Raji (cell line): ENCODE data around the gene ZNRF3.

ENCODE experiments used
- POLR2A ChIP-seq: IDR thresholded peaks from 2 replicates; pipeline ENCODE4 v1.6.1; 2011; ENCODE audit warnings: low read depth, low read length, control low read depth; ENCODE audit not compliant: insufficient read depth

Gene ZNRF3

DNA sequence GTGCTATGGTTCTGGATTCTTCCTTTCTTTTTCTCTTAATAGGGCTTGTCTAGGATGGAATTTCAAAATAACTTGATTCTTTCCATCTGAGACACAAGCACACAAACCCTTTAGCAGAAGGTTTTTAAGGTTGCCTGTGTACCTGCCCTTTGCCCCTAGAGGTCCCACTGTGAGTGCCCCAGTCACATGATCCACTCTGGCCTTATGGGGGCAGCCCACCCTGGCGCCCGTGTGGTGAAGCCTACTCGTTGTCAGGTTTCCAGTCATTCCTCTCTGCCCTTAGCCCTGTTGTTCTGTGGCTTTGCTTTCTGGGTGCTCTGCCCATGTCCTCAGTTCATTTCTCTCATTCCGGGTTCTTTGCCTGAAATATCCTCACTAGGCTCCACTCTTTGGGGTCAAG is 51.8 kb downstream of the ZNRF3 start:
- TF ChIP-seq POLR2A, result no peak

DNA sequence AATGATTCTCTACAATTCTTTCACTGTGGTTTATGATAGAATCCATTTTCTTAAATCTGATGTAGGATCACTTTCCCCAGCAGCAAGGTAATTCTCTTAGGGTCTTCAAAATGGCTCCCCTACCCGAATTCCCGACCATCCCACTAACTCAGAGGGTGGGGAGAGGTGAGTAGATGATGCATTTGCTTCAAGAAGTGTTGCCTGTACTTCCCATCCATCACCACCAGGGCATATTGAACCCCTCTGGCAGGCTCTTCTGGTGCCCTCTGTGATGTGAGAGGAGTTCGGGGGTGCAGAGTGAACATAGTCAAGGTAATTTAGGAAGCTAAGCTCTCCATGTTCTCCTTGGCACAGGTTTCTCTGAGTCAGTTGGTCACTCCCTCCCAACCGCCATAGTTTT is 52.3 kb downstream of the ZNRF3 start:
- no peak for TF ChIP-seq POLR2A

DNA sequence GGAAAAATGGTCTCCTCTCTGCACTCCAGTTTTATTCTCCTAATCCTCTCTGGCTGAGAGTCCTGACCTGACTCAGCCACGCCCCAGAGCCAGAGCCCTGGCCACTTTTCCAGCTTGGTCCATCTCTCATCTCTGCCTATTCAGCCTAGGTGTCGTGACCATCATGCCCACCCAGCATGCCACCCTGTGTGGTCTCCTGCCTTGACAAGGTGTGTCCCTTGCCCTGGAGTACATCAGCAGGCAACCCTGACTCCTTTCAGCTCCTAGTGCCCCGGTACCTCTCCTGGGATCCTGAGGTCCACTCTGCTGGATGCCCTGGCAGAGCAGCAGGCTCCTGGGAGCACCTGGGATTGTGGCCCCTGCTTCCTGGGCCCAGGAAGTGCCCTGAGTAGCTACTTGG is 52.8 kb downstream of the ZNRF3 start:
- no peak for TF ChIP-seq POLR2A

DNA sequence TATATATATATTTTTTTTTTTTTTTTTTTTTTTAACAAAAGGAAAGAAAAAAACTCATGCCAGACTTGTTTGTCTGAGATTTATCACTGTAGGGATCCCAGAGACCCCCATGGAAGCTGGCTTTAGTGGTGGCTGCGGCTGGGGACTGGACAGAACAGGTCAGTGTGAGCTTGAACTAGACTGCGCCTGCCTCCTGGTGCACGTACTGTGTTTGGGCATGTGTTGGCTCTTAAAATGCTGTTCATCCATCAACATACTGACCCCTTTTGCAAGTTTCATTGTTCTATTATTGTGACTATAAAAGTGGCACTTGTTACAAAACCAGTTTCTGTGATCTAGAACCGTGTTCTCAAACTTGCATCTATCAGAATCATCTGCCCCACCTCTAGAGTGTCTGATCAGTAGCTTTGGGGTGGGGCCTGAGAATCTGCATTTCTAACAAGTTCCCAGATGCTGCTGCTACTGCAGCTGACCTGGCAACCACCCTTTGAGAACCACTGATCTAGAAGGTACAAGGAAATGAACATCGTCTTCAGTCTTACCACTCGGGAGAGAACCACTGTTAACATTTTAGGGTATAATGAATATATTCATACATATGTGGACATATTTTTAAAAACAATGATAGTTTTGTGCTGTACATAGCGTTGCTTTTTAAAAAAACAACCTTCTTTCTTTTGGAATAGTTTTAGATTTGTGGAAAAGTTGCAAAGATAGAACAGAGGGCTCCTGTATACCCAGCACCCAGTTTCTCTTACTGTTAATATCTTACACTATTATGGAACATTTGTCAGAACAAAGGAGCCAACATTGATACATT is 54.0 kb downstream of the ZNRF3 start:
- no peak for TF ChIP-seq POLR2A

DNA sequence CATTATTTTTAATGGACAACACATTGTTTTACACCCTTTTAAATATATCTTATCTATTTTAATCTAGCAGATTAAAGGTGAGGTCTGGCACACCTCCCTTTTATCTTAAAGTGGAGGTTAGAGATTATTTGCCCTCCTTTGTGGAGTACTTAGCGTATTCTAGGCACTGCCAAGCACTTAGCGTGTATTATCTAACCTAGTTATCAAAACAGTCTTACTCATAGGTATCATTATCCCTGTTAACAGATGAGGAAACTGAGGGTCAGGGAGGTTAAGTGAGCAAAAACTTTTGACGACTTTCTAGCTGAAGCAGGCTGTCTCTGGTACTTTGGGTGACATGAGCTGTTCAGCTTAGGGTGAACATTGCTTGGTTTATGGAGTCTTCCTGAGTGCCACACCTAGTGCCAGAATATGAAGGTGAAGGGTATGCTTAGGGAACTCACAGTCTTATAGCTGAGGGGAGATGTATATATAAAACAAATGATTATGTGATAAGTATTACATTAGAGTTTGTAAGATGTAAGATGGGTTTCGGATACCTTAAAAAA is 55.0 kb downstream of the ZNRF3 start:
- no peak for TF ChIP-seq POLR2A

DNA sequence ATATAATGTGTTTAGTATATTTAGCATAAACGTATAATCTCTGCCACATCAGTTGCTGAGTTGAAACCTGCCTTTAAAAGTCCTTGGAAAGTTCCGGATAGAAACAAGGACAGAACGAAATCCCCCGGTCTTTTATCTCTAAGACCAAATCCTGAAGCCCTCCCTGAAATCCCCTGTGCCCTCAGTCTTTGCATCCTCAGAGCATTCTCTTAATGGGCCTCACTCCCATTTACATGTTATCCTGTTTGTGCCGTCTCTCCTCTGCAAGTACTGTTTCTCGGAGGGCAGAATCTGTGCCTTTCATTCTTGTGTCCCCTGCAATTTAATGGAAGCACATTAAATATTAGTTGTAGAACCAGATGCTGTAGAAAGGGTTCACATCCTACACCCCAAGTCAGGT is 56.0 kb downstream of the ZNRF3 start:
- TF ChIP-seq POLR2A, result no peak

DNA sequence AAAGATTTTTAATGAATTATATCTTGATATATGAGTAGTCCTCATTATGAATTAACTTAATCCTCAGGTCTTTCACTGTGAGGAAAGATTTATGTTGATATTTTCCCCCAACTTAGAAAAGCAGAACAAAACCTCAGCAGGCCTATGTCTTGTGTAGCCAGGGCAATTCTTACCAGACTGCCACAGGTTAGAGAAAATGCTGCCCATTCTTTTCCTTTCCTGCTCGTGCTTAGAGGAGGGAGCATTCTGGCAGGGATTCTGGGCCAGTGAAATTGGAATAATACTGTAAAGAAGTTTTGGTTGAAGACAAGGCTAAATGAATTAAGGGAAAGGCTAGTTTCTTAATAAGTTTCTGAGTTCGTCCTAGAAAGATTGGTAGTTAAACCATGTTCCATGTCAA is 56.6 kb downstream of the ZNRF3 start:
- no peak for TF ChIP-seq POLR2A

DNA sequence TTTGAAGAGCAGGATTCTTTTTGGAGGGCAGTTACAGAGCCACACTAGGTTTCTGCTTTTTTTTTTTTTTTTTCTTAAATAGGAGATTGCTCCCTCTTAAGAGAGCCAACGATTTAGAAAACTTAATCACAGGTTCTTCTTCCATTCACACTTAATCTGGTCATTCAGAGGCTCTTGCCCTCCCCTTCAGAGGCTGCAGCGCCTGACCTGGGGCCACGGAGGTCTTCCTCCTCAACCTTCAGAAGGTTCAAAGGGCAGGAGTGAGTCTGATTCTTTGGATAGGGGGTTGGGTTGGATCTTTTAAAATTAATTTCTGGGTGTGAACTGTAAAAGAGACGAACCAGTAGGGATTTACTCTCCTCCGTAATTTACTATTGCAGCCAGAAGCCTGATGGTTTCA is 57.1 kb downstream of the ZNRF3 start:
- no peak for TF ChIP-seq POLR2A

DNA sequence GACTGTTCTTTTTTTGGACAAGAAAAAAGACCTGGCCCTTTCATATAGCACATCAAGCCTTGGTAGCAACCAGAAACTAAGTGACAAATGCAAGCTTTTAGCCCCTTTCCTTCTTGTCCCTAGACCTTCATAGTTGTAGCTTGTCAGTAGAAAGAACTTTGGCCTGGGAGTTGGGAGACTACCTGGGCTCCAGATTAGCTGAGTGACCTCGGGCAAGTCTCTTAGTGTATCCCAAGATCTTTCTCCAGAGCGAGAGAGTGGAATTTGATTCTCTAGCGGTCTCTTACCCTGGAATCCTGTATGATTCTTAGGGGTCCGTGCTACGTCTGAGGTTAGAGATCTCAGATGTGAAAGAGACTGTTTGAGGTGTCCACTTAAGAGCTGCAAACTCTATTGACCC is 59.0 kb downstream of the ZNRF3 start:
- TF ChIP-seq POLR2A, result no peak

DNA sequence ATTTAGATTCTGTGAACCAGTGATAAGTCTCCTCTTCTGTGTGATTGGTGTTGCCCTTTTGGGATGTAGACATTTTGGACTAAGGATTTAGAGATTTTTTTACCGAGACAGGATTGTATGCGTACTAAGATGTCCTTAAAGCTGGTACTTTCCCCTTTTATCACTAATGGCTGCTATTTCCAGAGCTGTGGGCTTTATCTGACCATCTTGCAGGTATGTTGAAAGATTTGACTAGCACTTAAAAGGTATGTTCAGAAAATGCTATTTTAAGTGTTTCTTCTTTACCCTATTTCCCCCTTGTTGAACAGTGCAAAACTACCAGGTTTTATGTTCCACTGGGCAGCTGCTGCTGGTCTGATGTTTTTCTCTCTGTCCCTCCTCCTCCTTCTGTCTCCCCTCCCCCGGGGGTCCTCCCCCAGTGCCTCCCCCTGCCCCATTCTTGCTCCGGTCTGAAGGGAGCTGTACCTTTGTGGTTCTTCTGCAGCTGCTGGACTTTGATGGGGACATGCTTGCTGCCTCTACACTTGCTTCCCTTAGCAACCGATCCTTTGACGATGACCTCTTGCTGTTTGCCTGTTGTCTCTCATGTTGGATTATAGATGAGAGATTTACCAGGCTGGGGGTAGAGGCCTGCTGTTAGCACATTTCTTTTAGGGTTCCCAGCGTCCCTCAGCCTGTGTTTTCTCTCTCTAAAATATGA is 59.6 kb downstream of the ZNRF3 start:
- no peak for TF ChIP-seq POLR2A

DNA sequence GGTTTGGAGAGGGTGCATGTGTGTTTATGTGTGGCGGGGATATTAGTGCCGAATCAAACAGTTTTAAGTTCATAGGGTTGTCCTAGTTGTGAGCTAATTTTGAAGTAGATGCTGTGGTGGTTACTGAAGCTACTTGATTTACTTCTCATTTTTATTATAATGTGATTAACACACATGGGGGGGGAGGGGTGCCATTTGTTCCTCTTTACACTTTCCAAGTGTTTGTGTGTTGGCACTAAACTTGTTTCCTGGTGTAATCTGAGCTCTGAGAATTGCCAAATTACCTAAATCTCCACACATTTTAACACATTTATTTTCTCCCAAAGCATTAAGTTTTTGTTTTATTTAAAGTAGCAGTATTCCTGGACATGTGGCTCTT is 60.1 kb downstream of the ZNRF3 start:
- no peak for TF ChIP-seq POLR2A

DNA sequence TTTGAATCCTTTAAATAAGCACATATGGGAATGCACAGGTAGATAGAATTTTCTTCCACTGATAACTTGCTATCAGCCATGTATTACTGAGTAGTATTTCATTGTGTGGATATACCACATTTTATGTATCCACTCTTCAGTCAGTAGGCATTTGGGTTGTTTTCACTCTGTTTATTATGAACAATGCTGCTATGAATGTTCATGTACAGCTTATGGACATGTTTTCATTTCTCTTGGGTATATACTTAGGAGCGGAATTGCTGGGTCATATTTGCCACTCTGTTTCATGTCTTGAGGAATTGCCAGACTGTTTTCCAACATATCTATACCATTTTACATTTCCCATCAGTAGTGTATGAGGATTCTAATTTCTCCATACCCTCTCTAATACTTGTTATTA is 63.8 kb downstream of the ZNRF3 start:
- no peak for TF ChIP-seq POLR2A

DNA sequence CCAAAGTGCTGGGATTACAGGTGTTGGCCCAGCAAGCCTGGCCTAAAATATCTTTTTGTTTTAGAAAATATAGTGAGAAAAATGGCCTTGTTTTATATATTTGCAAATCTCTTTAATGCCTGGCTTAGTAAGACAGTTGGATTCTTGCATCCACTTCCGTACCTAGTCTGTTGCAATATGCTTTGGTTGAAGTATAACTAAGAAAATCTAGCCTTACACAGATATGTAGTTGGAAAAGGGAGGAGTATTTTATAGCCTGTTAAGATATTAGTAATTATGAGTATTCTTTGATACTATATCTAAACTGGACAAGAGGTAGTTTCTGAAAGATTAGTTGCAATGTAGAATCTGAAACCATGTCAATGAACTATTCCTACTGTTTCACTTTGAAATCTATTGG is 65.1 kb downstream of the ZNRF3 start:
- TF ChIP-seq POLR2A, result no peak

DNA sequence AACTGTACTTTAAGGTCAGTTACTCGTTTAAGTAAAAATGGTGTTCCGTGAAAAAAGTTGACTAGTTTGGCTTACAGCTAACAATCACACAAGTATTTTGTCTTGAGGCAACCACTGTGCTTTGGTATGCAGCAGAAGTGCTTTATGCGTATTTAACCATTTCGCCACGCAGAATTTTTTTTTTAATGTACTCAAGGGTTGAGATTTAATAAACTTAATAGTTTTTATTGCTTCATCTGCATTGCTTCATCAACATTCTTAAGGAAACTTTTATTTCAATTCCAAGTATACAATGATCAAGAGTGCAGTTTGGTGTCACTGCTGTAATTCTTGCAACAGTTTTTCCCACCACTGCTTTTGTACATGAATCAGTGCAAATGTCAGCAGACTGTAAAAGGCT is 66.4 kb downstream of the ZNRF3 start:
- TF ChIP-seq POLR2A, result no peak

DNA sequence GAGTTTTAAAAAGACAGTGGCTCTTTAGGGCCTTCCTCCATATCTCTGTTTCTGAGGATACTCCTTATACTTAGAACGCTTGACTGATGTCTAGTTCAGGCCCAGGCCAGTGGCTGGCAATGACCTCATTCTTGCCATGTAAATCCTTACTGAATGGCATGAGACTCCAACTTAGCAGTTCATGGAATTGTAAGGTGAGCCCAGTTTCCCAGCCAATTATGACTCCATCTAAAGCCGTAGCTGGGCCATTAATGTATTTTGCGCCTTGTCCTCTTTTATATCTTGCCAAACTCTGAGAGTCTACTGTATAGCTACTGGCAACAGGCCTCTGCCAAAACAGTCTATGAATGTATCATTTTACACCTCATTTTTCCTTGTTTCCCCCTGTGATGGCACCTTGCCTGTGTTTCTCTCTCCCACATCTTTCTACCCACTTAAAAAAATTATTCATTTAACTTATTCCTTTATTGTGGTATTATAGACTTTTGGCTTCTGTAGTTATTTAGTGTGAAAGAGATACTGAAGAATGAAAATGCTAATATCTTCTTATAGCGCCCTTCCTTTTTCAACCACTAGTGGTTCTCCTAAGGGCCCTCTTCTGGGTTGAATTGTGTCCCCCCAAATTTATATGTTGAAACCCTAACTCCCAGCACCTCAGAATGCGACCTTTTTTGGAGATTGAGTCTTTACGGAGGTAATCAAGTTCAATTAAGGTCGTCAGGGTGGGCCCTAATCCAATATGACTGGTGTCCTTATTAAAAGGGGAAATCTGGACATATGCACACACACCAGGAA is 67.4 kb downstream of the ZNRF3 start:
- TF ChIP-seq POLR2A, result no peak
